IPS-NIHi7 (cell line): ENCODE measurements around the gene KITLG.
"Not testable (repeated sequence)": the region's sequence is repeated elsewhere in the genome, so short reads cannot be mapped to it uniquely, and the experiment has no call there.

Source experiments
- DNase-seq: peaks from one replicate; pipeline ENCODE4 v3.0.0; 2012; ENCODE audit warnings: mixed read lengths; ENCODE audit errors: extremely low spot score

The KITLG gene

GRCh38 chr12:88580051-88580871 lies at the start of gene KITLG:
KITLG (minus strand) TSS chr12:88580471; CDS start chr12:88580278, 193 bp downstream.
- peak; percentile 89 for DNase-seq

DNA sequence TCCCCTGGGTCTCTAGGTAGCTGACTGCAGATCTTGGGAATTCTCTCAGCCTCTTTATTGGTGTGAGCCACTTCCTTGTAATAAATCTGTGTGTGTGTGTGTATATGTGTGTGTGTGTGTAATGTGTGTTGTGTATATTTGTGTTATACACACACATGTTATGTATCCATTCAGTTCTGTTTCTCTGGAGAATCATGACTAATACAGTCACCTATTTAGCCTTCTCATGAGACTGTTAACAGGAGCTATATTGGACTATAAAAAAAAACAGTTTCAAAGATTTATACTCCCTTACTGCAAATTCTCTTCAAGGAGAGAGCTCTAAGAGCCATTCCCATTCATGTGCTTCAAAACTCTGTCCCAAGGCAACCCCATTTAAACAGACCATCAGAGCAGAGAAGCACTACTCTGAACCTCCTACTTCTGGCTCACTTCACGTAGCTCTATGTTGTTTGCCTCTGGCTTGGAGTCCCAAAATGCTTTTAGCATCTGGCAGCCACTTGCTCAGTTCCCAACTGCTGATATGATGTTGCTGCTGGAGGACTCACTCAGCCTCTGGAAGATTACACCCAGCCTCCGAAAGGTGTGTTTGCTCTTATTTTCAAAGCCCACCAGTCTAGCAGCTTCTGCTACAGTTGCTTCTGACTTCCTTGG lies 48.7 kb upstream of the KITLG start:
- DNase-seq: no peak

- DNase-seq: not testable (repeated sequence)
These were observed 47.8 kb upstream of the KITLG start for GRCh38 chr12:88628035-88628434.

DNA sequence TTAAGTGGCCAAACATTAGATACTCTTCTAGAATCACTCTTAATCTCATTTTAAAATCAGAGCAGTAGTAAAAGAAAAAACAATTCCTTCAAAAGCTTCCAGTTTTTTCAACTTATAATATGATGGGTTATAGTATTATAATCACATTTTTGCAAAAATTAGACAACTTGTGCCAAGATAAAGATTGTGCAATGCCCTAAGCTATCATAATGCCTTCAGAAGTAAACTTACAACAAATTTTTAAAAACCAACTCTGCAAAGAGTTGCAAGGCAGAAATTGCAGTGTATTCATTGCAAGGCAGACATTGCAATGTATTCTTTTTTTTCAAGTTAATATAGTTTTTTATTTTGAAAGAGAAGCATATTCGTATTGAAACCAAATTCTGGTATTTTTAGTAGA lies 47.2 kb upstream of the KITLG start:
- DNase-seq: no peak

DNA sequence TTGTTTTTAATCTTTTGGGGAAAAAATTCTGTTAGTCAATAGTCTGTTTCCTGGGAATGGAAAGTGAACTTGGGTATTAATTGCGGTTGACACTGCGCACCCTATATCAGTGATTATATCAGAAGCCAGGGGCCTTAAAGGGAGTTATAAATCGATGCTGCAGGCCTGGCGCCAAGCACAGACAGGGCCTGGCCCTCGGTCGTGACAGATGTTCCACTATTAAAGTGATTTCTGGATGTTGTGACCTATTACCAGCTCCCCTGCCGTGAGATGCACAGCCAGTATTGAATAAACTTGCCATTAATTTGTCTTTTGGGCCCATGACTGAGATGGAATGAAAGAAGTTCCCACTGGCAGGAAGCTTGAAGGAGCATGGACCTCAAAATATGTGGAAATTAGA lies 45.1 kb upstream of the KITLG start:
- no peak for DNase-seq

DNA sequence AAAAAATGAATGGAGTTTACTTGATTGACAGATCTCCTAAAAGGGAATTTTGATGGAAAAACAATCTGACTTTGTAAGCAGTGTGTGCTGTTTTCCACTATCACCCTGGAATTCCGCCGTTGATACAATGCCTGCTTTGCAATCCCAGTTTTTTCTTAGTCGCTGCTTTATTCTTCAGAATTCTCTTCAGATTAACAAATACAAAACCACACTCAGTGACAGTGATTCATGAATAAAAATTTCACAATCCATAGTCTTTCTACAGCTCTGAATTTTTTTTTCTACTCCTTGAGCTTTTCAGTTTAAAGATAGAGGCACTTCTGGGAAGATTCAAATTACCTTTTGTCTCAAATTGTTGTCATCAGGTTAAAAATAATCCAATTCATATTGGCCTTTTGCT lies 44.6 kb upstream of the KITLG start:
- DNase-seq: no peak

DNA sequence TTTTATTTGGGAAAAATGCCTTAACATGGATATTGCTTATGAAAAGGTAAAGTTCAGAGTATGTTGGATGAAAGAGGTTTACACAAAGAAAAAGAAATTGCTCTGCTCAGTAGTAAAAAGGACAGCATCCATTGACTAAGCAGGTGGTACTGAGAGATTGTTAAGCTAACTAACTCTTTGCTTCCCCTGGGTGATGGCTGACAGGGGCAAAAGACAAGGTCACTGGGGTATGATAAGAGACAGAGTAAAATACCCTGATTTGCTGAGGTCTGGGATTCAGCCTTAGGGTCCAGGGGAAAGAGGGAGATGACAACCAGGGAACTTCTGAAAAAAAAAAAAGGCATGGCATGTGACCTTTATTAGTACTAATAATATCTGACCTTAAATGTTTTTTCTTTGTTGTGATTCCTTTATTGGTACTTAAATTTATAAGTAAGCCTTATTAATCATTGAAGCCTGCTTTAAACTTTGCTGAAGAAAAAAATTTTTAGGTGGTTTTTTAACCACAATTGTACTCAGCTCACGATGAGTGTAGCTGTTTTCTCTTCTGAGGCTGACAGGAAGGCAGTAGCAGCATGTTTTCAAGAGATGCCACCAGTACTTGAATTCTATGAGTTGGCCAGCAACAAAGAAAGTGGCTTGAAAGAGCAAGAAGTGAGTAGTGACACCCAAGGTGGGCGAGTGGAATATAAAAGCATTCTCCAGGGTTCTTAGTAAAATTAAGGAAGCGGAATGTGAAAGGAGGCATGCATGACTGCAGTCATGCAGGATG lies 43.7 kb upstream of the KITLG start:
- DNase-seq: no peak

DNA sequence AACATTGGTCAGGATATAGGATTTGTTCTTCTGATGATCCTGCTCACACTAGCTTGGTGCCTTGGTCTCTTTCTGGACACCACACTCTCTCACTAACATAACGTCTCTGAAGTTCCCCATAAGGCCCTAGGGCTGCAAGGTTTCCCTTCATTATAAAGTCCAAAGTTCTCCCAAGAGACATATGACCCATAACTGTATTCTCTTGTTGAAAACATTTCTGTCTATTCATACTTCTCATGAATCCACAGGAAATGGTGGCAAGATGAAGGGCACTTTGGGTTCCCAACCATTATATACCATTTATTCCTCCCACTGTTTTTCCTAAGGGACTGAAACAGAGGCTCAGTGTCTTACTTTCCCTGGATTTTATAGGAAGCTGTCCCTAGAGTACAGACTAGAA lies 37.1 kb upstream of the KITLG start:
- no peak for DNase-seq

DNA sequence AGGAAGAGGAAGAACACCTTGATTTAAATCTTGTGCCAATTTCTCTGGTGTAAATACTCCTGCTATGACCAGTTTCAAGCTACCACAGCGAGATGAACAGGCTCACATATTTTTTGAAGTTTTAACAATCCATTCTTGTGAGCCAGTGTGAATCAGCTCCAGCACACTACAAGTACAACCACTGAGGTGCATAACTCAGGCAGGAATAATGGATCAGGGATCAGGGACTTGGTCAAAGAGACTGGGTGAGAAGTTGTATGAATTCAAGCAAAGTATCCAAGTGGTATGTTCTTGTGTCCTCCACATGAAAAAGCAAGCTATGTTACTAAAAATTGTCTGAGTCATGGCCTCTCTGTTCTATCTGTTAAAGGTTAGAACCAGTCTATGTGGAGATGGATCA lies 35.2 kb upstream of the KITLG start:
- no peak for DNase-seq

DNA sequence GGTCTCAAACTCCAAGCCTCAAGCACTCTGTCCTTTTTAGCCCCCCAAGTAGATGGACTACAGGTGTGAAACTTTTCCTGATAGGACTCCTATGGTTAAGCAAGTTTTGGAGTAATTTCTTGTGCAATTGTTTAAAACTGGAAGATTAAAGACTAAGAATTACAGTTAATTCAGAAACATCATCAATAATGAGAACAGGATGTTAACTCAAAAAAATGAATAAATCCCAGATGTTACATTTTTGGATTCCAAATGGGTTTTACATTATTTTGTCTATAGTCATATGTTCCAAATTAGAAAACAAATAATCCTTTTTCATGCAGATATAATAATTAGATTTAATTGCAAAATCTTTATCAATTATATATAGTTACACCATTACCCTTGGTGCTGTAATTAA lies 24.4 kb upstream of the KITLG start:
- no peak for DNase-seq

- no peak for DNase-seq
These were observed 20.0 kb upstream of the KITLG start for GRCh38 chr12:88600272-88600671.

DNA sequence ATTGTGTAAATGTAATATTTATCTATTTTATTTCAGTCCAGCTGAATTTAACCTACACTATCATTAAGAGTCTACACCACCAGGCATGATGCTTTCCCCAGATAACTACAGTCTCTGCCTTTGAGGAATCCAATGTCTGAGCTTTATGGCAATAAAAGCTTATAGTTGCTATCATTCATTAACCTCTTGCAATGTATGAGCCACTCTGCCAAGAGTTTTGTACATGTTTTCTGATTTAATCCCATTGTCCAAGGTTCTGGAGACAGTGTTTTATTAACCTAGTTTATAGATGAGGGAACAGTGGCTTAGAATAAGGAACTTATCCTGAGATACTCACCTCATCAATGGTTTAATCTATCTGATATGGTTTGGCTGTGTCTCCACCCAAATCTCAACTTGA lies 17.1 kb upstream of the KITLG start:
- no peak for DNase-seq

DNA sequence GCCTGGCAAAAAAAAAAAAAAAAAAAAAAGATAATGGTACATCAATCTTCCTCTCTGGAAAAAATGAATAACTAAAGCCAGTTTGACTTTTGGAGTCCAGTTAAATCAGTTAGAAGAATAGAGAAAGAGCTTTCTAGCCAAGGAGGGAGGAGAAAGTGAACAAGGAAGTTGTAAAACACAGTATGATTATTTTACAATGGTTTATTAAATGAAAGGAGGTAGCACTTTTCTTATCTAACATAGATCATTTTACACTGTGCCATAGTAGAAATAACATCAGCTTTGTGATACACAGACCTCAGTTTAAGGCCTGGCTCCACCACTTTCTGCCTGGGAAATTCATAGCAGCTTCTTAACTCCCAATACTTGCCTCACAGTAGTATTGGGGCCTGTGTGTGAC lies 15.4 kb upstream of the KITLG start:
- no peak for DNase-seq

GRCh38 chr12:88594780-88595179 lies 14.5 kb upstream of the KITLG start:
- DNase-seq: no peak

DNA sequence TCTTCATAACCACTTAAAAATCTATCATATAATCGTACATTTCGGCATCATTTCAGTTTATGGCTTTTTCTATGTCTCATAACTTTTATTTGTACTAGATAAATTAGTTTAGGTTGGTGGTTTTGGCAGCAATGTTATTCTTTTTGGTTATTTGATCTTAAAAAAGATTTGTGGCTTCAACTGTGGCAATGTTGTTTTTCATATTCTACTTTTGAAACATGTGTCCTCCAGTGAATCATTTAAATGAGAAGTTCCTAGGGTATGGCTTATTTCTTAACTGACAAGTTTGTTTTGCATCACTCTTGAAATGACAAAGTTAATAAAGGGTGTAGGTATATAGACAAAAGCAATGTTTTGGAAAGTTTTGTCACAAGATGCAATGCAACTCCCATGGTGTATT lies 11.1 kb upstream of the KITLG start:
- no peak for DNase-seq

GRCh38 chr12:88590851-88591250 lies 10.6 kb upstream of the KITLG start:
- no peak for DNase-seq

DNA sequence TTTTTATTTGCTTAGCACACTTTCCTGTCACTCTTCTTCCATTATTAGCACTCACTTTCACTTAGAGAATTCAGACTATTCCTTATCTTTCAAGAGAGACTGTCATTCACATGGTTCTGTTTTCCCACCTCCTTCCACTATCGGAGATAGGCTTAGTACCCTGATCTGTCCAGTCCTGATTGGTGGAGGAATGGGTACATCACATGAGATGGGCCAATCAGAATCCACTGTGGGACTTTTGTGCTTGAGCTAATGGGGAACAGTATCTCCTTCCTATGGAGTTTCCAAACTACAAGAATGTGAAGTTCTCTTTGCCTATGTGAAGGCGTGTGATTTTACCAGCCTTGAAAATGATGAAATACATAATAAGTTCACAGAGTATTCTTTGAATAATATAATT lies 4.8 kb upstream of the KITLG start:
- DNase-seq: no peak

- DNase-seq: peak; percentile 26
These were observed 645 bp downstream of the KITLG start for GRCh38 chr12:88579601-88580050.

DNA sequence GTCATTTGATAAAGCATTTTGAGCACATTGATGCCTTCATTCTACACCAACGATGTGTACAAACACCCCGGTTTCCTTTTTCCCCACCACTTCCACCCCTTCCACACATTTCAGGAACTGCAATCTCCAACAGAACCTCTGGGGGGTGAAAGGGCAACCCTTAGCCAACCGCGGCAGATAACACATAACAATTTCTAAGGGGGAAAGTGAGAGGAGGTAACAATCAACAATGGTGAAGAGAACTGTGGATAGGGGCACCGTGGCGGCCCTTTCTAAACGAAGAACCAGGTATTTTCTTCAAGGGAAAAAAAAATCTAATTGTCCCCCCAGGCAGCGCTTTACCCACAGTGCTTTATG lies 1.1 kb downstream of the KITLG start:
- DNase-seq: peak; percentile 53

- peak; percentile 32 for DNase-seq
These were observed 1.8 kb downstream of the KITLG start for GRCh38 chr12:88578276-88579160.

- no peak for DNase-seq
These were observed 2.7 kb downstream of the KITLG start for GRCh38 chr12:88577537-88577936.

- DNase-seq: no peak
These were observed 3.4 kb downstream of the KITLG start for GRCh38 chr12:88576866-88577265.
